Measurements from ENCODE around the gene TBC1D20.

TBC1D20 gene

DNA sequence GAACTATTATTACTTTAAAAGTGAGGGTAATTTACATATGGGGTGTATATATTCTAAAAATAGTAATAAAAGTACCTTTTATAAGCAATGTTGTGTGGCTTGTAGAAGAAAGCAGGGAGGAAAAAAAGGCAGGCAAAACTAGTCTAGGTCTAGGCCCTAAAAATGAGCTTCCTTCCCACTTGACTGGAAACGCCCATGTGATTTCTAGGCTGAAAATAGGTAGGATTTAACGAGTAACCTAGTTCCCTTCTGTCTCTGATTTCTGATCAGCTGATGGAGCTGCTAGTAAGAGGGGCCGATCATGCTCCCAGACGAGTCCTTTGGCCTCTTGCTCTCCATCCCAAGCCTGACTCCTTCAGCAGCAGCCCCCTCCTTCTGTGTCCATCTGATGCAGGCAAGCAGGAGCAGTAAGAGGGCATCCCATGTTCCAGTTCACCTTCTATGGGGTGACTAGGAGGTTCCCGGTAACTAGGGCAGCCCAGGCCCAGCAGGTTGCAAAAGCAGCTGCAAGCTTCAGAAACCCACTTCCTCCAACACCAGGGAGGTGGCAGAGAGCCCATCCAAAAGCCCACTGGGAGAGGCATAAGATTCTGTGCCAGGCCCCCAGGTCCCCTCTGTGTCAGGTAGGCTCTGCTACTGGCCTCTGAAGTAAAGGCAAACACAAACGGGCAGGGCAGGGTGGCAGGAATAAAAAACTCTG lies 24.4 kb downstream of the TBC1D20 start:
- DNase-seq: no peak

GRCh38 chr20:436476-436875 lies 25.9 kb downstream of the TBC1D20 start:
- no peak for DNase-seq

- DNase-seq: no peak
Measured at GRCh38 chr20:435558-435957, 26.8 kb downstream of the TBC1D20 start.

DNA sequence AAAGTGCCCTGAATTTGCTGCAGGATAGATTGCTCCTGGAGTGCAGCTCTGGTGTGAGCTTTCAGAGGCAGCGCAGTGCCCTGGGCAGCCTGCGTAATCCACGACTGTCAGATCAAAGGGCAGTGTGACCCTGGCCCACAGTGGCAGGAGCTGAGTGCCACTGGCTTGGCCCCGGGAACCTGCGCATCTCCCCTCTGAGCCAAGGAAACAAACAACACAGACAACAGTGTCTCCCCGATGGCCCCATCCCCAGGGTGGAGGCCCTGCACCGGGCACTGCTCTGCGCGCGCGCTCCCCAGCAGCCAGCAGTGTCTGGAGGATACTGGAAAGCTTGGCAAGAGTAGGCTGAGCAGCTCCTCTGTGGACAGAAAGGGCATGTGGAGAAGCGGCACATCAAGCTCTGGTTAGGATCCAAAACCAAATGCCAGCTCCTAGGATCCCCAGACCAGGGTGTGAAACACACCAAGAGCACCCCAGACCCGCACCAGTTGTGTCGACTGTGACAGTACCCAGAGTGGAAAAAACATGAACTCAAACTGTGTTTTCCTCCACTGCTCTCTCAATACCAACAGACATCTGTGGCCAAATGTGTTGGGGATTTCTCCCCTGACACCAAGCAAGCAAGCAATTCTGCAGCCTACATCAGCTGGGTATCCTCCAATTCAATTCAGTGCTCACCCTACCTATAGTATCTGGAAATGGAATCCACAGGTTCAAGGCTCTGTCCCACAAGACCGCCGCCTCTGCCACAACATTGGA lies 27.5 kb downstream of the TBC1D20 start:
- DNase-seq: no peak

DNA sequence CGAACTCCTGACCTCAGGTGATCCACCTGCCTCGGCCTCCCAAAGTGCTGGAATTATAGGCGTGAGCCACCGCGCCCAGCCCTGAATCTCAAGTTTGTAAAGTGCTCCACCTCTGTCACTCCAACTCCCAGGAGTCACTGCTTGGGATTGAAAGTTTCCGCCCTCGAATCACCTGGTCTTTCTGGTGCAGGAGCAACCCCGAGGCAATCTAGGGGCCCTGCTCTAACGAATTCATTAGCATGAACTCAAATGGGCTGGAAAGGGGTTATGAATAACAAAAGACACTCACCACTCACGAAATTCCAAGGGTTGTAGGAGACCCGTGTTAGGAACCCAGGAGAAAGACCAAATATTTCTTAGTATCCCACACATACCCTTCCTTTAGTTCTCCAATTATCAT lies 28.1 kb downstream of the TBC1D20 start:
- no peak for DNase-seq

GRCh38 chr20:433300-433975 lies 28.9 kb downstream of the TBC1D20 start:
- DNase-seq: peak; percentile 45

GRCh38 chr20:432677-433299 lies 29.5 kb downstream of the TBC1D20 start:
- DNase-seq: no peak

GRCh38 chr20:432208-432607 lies 30.1 kb downstream of the TBC1D20 start:
- no peak for DNase-seq

DNA sequence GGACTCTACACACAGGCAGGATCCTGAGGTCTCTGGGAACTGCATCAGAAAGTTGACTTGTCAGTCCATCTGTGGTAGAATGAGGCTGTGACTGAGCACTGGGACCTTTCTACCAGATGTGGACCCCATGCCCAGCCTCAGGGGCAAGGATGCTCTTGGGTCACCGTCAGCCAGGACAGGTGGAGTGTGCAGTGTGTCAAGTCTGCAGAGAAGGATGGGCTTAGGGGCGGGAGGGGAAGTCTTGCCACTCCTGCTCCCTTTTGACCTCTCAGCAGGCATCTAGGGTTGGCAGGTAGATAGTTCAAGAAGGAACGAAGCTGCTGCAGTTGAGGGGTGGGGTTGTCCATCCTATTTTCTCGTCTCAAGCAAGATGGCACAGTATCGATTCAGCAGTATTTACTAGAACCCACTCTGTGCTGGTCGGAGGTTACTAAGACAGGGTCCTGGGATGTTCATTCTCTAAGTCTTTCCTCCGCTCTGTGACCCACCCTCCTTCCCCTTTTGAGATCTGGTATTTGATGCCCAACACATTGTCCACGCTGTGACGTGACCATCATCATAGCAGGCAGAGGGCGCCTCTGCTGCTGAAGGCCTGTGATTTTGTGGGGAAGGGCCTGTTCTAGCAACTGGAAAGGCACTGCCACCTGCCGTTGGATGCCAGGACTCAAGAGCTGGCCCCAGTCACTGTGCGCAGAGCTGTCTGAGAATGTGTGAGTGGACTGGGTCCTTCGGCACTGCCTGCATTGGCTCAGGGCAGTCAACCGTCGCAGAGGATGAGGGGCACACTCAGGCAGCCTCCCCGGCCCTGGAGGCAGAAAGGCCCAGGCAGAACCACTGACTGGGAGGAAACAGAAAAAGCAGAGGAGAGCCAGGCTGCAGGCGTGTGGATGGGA lies 31.1 kb downstream of the TBC1D20 start:
- DNase-seq: no peak

DNA sequence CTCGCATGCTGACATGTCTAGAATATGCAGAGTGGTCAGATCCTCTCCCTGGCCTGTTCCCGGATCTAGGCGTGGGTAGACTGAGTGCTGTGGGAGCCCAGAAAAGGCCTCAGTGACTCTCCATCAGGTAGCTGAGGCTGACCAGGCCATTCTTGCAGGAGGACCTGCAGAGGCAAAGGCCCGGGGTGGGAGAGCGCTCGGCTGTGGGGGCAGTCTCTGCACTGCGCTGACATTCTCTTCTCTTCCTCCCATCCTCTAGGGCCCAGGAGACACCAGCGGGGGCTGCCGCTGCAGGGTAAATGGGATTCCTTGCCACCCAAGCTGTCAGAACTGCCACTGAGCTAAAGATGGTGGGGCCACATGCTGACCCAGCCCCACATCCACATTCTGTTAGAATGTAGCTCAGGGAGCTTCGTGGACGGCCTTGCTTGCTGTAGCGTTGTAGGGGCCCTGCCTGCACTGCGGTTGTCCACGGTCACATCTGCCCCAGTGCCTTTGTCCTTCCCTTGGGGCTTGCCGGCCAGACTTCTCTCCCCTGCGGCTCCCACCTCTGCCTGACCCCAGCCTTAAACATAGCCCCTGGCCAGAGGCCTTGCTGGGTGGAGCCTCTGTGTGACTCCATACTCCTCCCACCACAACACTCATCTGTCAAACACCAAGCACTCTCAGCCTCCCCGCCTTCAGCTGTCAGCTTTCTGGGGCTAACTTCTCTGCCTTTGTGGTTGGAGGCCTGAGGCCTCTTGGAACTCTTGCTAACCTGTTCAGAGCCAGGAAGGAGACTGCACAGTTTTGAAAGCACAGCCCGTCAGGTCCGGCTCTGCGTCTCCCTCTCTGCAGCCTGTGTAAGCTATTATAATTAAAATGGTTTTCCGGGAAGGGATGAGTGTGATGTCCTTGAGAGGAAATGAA lies 32.0 kb downstream of the TBC1D20 start:
- DNase-seq: no peak

DNA sequence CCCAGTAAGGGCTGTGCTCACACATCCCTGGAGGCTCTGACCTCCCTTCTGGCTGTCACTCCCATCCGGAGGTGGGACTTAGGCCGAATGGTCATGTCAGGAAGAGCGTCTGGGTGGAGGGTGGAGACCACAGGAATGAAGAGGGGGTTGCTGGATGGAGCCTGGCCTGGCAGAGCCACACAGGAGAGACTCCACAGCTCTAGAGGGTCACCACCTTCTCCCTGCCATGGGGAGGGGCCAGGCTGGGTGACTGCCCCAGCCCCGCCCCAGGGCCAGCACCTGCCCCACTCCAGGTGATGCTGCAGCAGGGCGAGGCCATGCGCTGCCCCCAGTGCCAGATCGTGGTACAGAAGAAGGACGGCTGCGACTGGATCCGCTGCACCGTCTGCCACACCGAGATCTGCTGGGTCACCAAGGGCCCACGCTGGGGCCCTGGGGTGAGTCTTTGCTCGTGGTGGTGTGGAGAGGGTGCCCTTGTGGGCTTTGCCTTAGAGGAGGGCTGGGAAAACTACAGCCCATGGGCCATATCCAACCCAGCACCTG lies 33.6 kb downstream of the TBC1D20 start:
- DNase-seq: no peak

DNA sequence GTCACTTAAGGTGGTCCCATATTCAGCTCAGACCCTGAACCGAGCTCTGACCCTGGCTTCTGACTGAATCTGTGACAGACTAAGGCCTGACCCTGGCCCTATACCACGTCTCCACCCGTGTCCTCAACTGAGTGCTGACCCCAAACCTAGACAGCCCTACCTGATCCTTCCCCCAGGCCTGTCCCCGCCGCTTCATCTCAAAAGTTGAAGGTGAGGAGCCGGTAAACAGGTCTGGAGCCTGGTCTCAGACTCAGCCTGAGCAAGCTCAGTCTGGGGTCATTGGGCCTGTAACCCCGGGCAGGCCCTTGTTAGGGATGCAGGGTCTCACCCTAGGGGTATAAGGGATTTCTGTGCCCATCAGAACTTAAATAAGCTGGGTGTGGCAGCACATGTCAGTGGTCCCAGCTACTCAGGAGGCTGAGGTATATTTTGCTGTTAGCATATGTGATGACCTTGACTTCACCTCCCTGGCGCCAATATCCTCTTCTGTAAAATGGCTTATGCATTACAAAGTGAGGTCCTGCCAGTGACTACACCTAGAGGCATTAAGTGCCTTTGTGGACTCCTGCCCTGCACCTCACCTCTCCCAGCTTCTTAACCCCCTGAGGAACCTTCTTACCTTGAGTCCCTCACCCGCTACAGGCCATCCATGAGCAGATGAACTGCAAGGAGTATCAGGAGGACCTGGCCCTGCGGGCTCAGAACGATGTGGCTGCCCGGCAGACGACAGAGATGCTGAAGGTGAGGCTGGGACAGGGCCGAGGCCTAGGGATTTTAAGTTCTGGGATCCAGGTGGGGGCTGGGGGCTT lies 34.3 kb downstream of the TBC1D20 start:
- DNase-seq: no peak

DNA sequence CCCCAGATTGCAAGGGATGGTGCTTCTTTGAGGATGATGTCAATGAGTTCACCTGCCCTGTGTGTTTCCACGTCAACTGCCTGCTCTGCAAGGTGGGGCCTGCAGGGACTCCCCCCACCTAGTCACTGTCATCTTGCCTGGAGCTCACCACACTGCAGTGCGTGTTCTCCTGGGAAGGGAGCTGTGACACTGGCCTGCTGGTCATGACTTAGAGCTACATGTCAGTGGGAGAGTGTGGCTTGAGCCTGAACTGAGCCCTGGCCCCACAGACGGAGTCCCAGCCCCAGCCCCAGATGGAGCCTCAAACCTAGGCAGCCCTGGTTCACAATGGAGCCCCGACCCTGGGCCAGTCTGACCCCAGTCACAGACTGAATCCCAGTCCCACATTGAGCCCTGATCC lies 34.9 kb downstream of the TBC1D20 start:
- DNase-seq: no peak

GRCh38 chr20:426566-426965 lies 35.8 kb downstream of the TBC1D20 start:
- no peak for DNase-seq

- no peak for DNase-seq
Measured at GRCh38 chr20:421685-422250, 40.6 kb downstream of the TBC1D20 start.

DNA sequence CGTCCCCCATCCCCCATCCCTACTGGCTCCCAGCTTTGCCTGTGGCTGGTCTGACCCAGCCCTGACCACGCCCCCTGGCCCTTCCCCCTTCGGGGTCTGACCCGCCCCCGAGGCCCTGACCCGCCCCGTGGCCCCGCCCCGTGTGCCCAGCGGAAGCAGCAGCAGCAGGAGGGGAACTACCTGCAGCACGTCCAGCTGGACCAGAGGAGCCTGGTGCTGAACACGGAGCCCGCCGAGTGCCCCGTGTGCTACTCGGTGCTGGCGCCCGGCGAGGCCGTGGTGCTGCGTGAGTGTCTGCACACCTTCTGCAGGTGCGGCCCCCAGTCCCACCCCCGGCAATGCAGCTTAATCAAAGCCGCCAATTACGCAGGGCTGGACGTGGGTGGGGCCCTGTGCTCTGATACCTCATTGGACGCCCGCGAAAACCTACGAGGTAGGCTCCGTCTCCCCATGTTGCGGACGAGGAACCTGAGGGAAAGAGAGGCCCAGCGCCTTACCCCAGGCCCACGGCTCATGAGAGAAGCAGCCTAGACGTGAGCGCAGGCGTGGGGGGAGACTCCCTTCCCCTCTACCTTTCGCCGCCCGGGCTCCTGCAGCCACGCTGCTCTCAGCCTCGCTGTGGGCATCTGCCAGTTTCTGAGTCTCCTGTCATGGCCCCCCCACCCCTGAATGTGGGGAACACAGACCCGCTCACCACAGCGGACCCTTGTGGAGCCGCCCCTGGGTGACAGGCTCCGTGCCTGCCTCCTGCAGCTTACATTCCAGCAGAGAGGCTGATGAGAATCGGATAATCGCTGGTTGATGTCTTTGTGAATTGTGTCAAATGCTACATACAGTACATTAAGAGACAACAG lies 41.4 kb downstream of the TBC1D20 start:
- DNase-seq: no peak

GRCh38 chr20:420166-420620 lies 42.1 kb downstream of the TBC1D20 start:
- DNase-seq: no peak

- no peak for DNase-seq
Measured at GRCh38 chr20:419556-420165, 42.7 kb downstream of the TBC1D20 start.
